BJ (cell line): Measurements from ENCODE around the gene PPAN. TPM values are rescaled to one million over a fixed set of nuclear protein-coding genes. Genes with fewer than 3 reads are reported as not detected.

ENCODE experiments used
- CTCF ChIA-PET: fragments of 350-600 bp; formaldehyde crosslinking; extraction: SDS; loops from one replicate; lab custom pipeline; 2021; ENCODE audit warnings: antibody characterized with exemption, inconsistent platforms; lab: Yijun Ruan, JAX
- POLR2A ChIA-PET: fragments of 300-600 bp; sonication (Branson Sonifier 250); formaldehyde crosslinking; extraction: SDS; loops from one replicate; lab custom pipeline; 2021; ENCODE audit warnings: antibody characterized with exemption; lab: Charles Lee
- DNase-seq: peaks from one replicate; pipeline ENCODE4 v3.0.0-alpha.2; 2011; ENCODE audit warnings: low read depth
- H3K27me3 ChIP-seq: 2 replicates; pipeline ENCODE4 v1.6.0; 2011; ENCODE audit warnings: low read length; ENCODE audit not compliant: control insufficient read depth, insufficient read depth
- H3K36me3 ChIP-seq: 2 replicates; pipeline ENCODE4 v1.5.1; 2011; ENCODE audit warnings: low read length; ENCODE audit not compliant: control insufficient read depth, insufficient read depth
- H3K4me3 ChIP-seq: 2 replicates; pipeline ENCODE4 v1.5.1; 2011; ENCODE audit warnings: low read depth, mild to moderate bottlenecking, control low read depth, low read length
- polyA plus RNA-seq: library from polyadenylated mRNA; depleted of rRNA; stranded (reverse); fragments of >200 nt; gene quantifications from 2 replicates; pipeline ENCODE4 v1.2.3, GENCODE V29; 2011
- TF ChIP-seq, protein P1 (sequence below): IDR thresholded peaks from 2 replicates; pipeline ENCODE4 v1.5.1; 2011; ENCODE audit warnings: low read depth, mild to moderate bottlenecking, control low read depth, inconsistent platforms, low read length, moderate library complexity; ENCODE audit not compliant: insufficient read depth

PPAN gene
- polyA plus RNA-seq, 1 experiment: 18.1 TPM

DNA sequence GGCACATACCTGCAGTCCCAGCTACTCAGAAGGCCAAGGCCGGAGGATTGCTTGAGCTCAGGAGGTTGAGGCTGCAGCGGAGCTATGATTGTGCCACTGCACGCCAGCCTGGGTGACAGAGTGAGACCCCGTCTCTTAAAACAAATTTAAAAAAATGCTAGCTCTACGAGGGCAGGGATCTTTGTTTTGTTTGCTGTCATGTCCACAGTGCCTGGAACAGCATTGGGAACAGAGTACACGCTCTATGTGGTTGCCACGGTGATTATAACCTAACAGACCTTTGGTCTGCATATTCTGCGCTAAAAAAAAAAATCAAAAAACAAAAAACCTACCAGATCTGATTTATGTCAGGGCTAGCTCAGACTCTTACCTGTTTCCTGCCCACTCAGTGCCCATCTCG is 22.3 kb upstream of the PPAN start:
- TF ChIP-seq, protein P1, sequence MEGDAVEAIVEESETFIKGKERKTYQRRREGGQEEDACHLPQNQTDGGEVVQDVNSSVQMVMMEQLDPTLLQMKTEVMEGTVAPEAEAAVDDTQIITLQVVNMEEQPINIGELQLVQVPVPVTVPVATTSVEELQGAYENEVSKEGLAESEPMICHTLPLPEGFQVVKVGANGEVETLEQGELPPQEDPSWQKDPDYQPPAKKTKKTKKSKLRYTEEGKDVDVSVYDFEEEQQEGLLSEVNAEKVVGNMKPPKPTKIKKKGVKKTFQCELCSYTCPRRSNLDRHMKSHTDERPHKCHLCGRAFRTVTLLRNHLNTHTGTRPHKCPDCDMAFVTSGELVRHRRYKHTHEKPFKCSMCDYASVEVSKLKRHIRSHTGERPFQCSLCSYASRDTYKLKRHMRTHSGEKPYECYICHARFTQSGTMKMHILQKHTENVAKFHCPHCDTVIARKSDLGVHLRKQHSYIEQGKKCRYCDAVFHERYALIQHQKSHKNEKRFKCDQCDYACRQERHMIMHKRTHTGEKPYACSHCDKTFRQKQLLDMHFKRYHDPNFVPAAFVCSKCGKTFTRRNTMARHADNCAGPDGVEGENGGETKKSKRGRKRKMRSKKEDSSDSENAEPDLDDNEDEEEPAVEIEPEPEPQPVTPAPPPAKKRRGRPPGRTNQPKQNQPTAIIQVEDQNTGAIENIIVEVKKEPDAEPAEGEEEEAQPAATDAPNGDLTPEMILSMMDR: no peak
- ChIA-PET POLR2A (no interaction called here), CTCF (interaction anchor here (0.6 to 3.1 kb wide), 3 partner anchors 13 to 56 kb away, joined by 3 to 11 read pairs (median 4); no protein-coding TSS in a partner anchor)
- Histone ChIP-seq H3K27me3 (no peaks in the 10 kb centered on the region), H3K4me3 (no peak overlapping the region), H3K36me3 (no peaks in the 10 kb centered on the region)
- DNase-seq: no peak

DNA sequence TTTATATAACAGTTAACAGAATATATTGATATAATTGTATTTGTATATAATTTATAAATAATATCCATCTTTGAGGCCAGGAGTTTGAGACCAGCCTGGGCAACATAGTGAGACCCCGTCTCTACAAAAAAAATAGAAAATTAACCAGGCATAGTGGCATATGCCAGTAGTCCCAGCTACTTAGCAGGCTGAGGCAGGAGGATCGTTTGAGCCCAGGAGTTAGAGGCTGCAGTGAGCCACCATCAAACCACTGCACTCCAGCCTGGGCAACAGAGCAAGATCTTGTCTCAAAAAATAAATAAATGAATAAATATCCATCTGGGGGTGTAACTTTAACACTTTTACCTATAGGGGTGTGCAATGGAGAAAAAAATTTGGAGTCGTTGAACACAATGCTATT is 21.4 kb upstream of the PPAN start:
- H3K4me3 ChIP-seq: no peak overlapping the region
- no peaks in the 10 kb centered on the region for H3K27me3 ChIP-seq
- ChIA-PET POLR2A (no interaction called here), CTCF (interaction anchor here (1.0 kb wide), 1 partner anchor 12 kb away, joined by 3 read pairs; no protein-coding TSS in a partner anchor)
- DNase-seq: no peak
- H3K36me3 ChIP-seq: peaks cover 7% of the 10 kb centered on the region
- TF ChIP-seq, protein P1: no peak

DNA sequence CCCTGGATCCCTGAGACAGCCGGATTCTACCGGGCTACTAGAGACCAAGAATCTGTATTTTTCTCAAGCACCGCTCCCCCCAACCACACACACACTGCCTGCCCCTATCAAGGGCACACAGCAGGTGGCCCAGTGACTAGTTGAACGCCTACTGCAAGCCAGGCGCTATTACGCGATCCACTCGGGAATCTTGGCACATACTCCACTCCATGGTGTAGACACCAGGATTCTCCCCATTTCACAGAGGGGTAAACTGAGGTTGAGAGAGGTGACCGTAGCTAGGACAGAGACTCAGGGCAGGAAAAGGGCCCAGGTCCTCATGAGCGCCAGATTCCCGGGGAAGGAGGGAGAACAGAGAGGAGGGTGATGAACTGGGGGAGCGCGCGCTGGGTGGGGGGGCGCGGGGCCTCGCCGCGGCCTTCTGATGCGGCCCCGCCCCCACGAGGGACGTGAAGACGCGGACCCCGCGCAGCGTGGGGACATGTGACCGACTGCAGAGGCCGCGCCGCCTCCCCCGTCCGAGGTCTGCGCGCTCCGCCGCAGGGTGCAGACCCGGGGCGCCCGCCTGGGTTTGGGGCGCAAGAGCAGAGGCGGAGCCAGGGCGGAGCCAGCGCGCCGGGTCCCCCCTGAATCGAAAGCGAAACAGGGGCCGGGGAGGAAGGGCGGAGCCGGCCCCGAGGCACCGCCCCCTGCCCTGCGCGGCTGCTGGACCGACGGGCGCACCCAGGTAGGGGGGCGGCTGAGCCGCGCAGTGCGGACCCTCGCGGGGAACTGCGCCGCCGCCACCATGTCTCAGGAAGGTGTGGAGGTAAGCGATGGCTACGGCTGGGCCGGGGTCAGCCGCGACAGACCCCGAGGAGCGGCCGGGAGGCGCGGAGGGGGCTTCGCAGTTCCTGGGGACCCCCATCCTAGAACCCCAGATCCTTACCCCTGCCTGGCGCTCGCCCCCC is 20.2 kb upstream of the PPAN start, which contains the start of gene SHFL:
TSS of gene SHFL (plus strand) at position 677 of the 950 bp plus-strand sequence. CDS start at position 788, 111 bp downstream.
- ChIA-PET CTCF (no interaction called here), POLR2A (no interaction called here)
- Histone ChIP-seq H3K4me3 (peak within 1 kb of the TSS; percentile 99), H3K27me3 (no peaks in the 10 kb centered on the region), H3K36me3 (peaks cover 9% of the 10 kb centered on the region)
- DNase-seq: no peak
- TF ChIP-seq, protein P1: no peak

DNA sequence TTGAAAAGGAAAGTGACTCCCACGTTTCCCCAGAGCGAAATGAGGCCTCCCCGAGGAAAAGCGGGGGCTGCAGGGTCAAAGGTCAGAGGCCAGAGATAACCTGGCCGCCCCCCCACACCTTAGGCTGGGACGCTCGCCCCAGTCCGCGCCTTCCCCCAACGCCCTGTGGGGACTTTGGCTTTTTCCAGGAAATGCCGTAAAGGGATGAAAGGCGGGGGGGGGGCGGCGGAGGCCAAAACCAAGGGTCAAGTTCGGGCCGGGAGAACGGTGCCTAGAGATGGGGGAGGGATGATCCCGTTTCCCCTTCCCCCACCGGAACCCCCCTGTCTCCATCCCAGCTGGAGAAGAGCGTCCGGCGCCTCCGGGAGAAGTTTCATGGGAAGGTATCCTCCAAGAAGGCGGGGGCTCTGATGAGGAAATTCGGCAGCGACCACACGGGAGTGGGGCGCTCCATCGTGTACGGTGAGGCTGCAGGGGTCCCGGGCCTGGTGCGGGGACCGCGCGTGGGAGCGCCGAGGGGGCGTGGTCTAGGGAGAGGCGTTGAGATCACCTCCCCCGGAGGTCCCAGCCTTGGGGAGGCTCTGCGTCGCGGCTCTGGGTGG is 19.5 kb upstream of the PPAN start:
- Histone ChIP-seq H3K36me3 (peaks cover 10% of the 10 kb centered on the region), H3K27me3 (no peaks in the 10 kb centered on the region), H3K4me3 (peak overlapping the region; percentile 99)
- no peak for DNase-seq
- CTCF ChIA-PET: no interaction called here
- POLR2A ChIA-PET: no interaction called here
- TF ChIP-seq, protein P1: no peak
